Measurements from ENCODE around the gene VKORC1L1. TPM values are rescaled to one million over a fixed set of nuclear protein-coding genes. Genes with fewer than 3 reads are reported as not detected.

Gene VKORC1L1
- total RNA-seq, 1 experiment from 2014 or later: 31.7 TPM

- no peaks in the 10 kb centered on the region for H4K20me1 ChIP-seq (ENCODE audit: insufficient read depth)
- BruUV-seq (replicated peaks): no TSS peak
- H3K27ac ChIP-seq: no peak overlapping the region
- no peak overlapping the region for H3K4me3 ChIP-seq
- no peaks in the 10 kb centered on the region for H3K9me2 ChIP-seq (ENCODE audit: insufficient read depth)
- CTCF ChIA-PET: no interaction called here
- POLR2A ChIA-PET (ENCODE audit: unreplicated experiment): no interaction called here
- TF ChIP-seq EZH2 (IDR thresholded peaks at IDR 0.05; ENCODE audit: low read depth): no peak
- no peak for TF ChIP-seq CTCF (conservative IDR thresholded peaks at IDR 0.05)
- H3K79me2 ChIP-seq (ENCODE audit: low read depth): no peaks in the 10 kb centered on the region
- no peaks in the 10 kb centered on the region for H3K36me3 ChIP-seq (ENCODE audit: low read depth)
- no peak for DNase-seq
- no peak overlapping the region for H2AFZ ChIP-seq
- H3K27me3 ChIP-seq (ENCODE audit: insufficient read depth, low read depth): no peaks in the 10 kb centered on the region
- no peaks in the 10 kb centered on the region for H3K9me3 ChIP-seq (ENCODE audit: insufficient read depth, low read depth)
- no peaks in the 10 kb centered on the region for H3F3A ChIP-seq (ENCODE audit: insufficient read depth, low read depth)
- no peak overlapping the region for H3K4me2 ChIP-seq
- H3K4me1 ChIP-seq (replicated peaks; ENCODE audit: insufficient read depth): no peaks in the 10 kb centered on the region
- intact Hi-C loops (cut with micrococcal nuclease; ENCODE audit: unreplicated experiment): no loop called here
Observed at GRCh38 chr7:65974876-65975275, 102.0 kb downstream of the VKORC1L1 start.

- no peak for TF ChIP-seq EZH2 (IDR thresholded peaks at IDR 0.05; ENCODE audit: low read depth)
- TF ChIP-seq CTCF (conservative IDR thresholded peaks at IDR 0.05): no peak
- Histone ChIP-seq H3K4me3 (no peak overlapping the region), H4K20me1 (ENCODE audit: insufficient read depth) (no peaks in the 10 kb centered on the region), H3K36me3 (ENCODE audit: low read depth) (no peaks in the 10 kb centered on the region), H2AFZ (no peak overlapping the region), H3K9me2 (ENCODE audit: insufficient read depth) (no peaks in the 10 kb centered on the region), H3K4me1 (replicated peaks; ENCODE audit: insufficient read depth) (peaks cover 6% of the 10 kb centered on the region; the same call in 1 of the 2 replicates), H3K27me3 (ENCODE audit: insufficient read depth, low read depth) (no peaks in the 10 kb centered on the region), H3K9me3 (ENCODE audit: insufficient read depth, low read depth) (no peaks in the 10 kb centered on the region), H3F3A (ENCODE audit: insufficient read depth, low read depth) (no peaks in the 10 kb centered on the region), H3K4me2 (no peak overlapping the region), H3K79me2 (ENCODE audit: low read depth) (peaks cover 8% of the 10 kb centered on the region), H3K27ac (no peak overlapping the region)
- POLR2A ChIA-PET (ENCODE audit: unreplicated experiment): no interaction called here
- CTCF ChIA-PET: no interaction called here
- BruUV-seq (replicated peaks): no TSS peak
- no peak for DNase-seq
- intact Hi-C loops (cut with micrococcal nuclease; ENCODE audit: unreplicated experiment): no loop called here
Observed at GRCh38 chr7:65975814-65976445, 103.1 kb downstream of the VKORC1L1 start.

- H3K27me3 ChIP-seq (ENCODE audit: insufficient read depth, low read depth): no peaks in the 10 kb centered on the region
- BruUV-seq (replicated peaks): no TSS peak
- H3K27ac ChIP-seq: no peak overlapping the region
- H3K4me1 ChIP-seq (replicated peaks; ENCODE audit: insufficient read depth): peaks cover 11% of the 10 kb centered on the region; the same call in 1 of the 2 replicates
- no peaks in the 10 kb centered on the region for H3K9me3 ChIP-seq (ENCODE audit: insufficient read depth, low read depth)
- H2AFZ ChIP-seq: no peak overlapping the region
- POLR2A ChIA-PET (ENCODE audit: unreplicated experiment): interaction anchor here (0.6 kb wide), 1 partner anchor 1292 kb away, joined by 6 read pairs; no protein-coding TSS in a partner anchor
- intact Hi-C loops (cut with micrococcal nuclease; ENCODE audit: unreplicated experiment): no loop called here
- no peaks in the 10 kb centered on the region for H4K20me1 ChIP-seq (ENCODE audit: insufficient read depth)
- no peaks in the 10 kb centered on the region for H3K9me2 ChIP-seq (ENCODE audit: insufficient read depth)
- peaks cover 16% of the 10 kb centered on the region for H3K79me2 ChIP-seq (ENCODE audit: low read depth)
- no peak overlapping the region for H3K4me2 ChIP-seq
- H3K4me3 ChIP-seq: no peak overlapping the region
- no peaks in the 10 kb centered on the region for H3F3A ChIP-seq (ENCODE audit: insufficient read depth, low read depth)
- no peak for DNase-seq
- CTCF ChIA-PET: no interaction called here
- TF ChIP-seq EZH2 (IDR thresholded peaks at IDR 0.05; ENCODE audit: low read depth) (no peak), CTCF (conservative IDR thresholded peaks at IDR 0.05) (no peak)
- no peaks in the 10 kb centered on the region for H3K36me3 ChIP-seq (ENCODE audit: low read depth)
Observed at GRCh38 chr7:65976659-65977196, 103.9 kb downstream of the VKORC1L1 start.
